Upper lobe of left lung (tissue), 6 donors: ENCODE data around the gene TMEM35A. TPM values are rescaled to one million over a fixed set of nuclear protein-coding genes. Genes with fewer than 3 reads are reported as not detected.

Experiments
- ATAC-seq, 2 donors: fragments of 200-7000 bp; cut with Tn5 transposase; one replicate each; pipeline ENCODE4 v1.9.1; 2022; ENCODE audit warnings: mild to moderate bottlenecking in 2 of 2, moderate library complexity in 2 of 2; ENCODE audit not compliant: low FRiP score in 2 of 2
- DNase-seq, 2 donors: peaks; one replicate each; pipeline ENCODE4 v3.0.0-alpha.2; 2019 to 2020
- H3K27ac ChIP-seq, 4 donors: fragments of 200-600 bp; sonication (generic); one replicate each; pipeline ENCODE4 v1.5.1; 2016 to 2019
- H3K27me3 ChIP-seq, 4 donors: fragments of 200-600 bp; sonication (generic); one replicate each; pipeline ENCODE4 v1.5.1; 2017 to 2019
- H3K36me3 ChIP-seq, 4 donors: fragments of 200-600 bp; sonication (generic); one replicate each; pipeline ENCODE4 v1.5.1; 2016 to 2019
- H3K4me1 ChIP-seq, 4 donors: fragments of 200-600 bp; sonication (generic); one replicate each; pipeline ENCODE4 v1.5.1; 2018 to 2019
- H3K4me3 ChIP-seq, 4 donors: fragments of 200-600 bp; sonication (generic); one replicate each; pipeline ENCODE4 v1.5.1; 2017 to 2019; ENCODE audit warnings: mild to moderate bottlenecking in 2 of 4, moderate library complexity in 1 of 4
- H3K9me3 ChIP-seq, 4 donors: fragments of 200-600 bp; sonication (generic); one replicate each; pipeline ENCODE4 v1.5.1; 2018 to 2019
- EP300 ChIP-seq, 4 donors: sonication (generic); formaldehyde crosslinking; IDR thresholded peaks; one replicate each; pipeline ENCODE4 v1.5.1; 2017; ENCODE audit warnings: antibody characterized with exemption in 4 of 4, control low read depth in 2 of 4
- POLR2A ChIP-seq, 4 donors: fragments of 450-650 bp; IDR thresholded peaks; one replicate each; pipeline ENCODE4 v1.5.1; 2016 to 2017; ENCODE audit warnings: antibody characterized with exemption in 4 of 4, mild to moderate bottlenecking in 2 of 4
- POLR2AphosphoS5 ChIP-seq, 2 donors: sonication (generic); formaldehyde crosslinking; IDR thresholded peaks; one replicate each; pipeline ENCODE4 v1.5.1; 2017; ENCODE audit warnings: antibody characterized with exemption in 2 of 2
- WGBS, 2 donors: methylation state at CpG; one replicate each; pipeline ENCODE4 v1.1.5; 2017 to 2018; 5-methylcytosine and 5-hydroxymethylcytosine counted together
- total RNA-seq, 6 donors: library from RNA; depleted of rRNA in 4 of 6; stranded (reverse); fragments of >200 nt in 4 of 6; gene quantifications; one replicate each; pipeline versions ENCODE4 v1.1.0 to v1.2.1, GENCODE V29; 2016 to 2021
- TF ChIP-seq, protein P1 (sequence below), 6 experiments: fragments of 450-650 bp in 4 of 6; fragments of 200-600 bp in 2 of 6; sonication (generic) in 2 of 6; IDR thresholded peaks; one replicate each; pipeline ENCODE4 v1.5.1; 2016 to 2019; ENCODE audit warnings: antibody characterized with exemption in 6 of 6
- donor health status: DM: no; HTN: no; CAD: no; lungs with moderate emphysema.
- donor health status: DM: no; HTN: yes; CAD: no; lungs with severe emphysema.

TMEM35A gene
- total RNA-seq, 6 donors from 2014 or later = 0.46 to 1.3 (median 1.0) TPM; not detected in 2

DNA sequence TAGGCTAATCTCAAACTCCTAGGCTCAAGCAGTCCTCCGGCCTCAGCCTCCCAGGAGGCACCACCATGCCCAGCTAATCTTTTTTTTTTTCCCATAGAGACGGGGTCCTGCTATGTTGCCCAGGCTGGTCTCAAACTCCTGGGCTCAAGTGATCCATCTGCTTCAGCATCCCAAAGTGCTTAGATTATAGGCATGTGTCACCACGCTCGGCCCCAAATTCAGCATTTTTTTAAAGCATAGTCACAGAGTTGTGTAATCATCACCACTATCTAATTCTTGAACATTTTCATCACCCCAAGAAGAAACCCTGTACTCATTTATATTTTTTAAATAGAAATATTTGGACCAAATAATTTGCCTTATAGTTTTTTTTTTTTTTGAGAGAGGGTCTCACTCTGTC lies 29.6 kb downstream of the TMEM35A start:
- DNase-seq (no peak), ATAC-seq (no peak)
- Histone ChIP-seq H3K4me1 (no peaks in the 10 kb centered on the region), H3K27ac (no peak overlapping the region), H3K27me3 (no peaks in the 10 kb centered on the region), H3K9me3 (no peaks in the 10 kb centered on the region), H3K4me3 (no peak overlapping the region), H3K36me3 (no peaks in the 10 kb centered on the region)
- no peak for TF ChIP-seq EP300 (IDR thresholded peaks at IDR 0.05)
- TF ChIP-seq POLR2A (IDR thresholded peaks at IDR 0.05) = no peak
- TF ChIP-seq, protein P1, sequence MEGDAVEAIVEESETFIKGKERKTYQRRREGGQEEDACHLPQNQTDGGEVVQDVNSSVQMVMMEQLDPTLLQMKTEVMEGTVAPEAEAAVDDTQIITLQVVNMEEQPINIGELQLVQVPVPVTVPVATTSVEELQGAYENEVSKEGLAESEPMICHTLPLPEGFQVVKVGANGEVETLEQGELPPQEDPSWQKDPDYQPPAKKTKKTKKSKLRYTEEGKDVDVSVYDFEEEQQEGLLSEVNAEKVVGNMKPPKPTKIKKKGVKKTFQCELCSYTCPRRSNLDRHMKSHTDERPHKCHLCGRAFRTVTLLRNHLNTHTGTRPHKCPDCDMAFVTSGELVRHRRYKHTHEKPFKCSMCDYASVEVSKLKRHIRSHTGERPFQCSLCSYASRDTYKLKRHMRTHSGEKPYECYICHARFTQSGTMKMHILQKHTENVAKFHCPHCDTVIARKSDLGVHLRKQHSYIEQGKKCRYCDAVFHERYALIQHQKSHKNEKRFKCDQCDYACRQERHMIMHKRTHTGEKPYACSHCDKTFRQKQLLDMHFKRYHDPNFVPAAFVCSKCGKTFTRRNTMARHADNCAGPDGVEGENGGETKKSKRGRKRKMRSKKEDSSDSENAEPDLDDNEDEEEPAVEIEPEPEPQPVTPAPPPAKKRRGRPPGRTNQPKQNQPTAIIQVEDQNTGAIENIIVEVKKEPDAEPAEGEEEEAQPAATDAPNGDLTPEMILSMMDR (IDR thresholded peaks at IDR 0.05) = no peak
- no peak for TF ChIP-seq POLR2AphosphoS5 (IDR thresholded peaks at IDR 0.05)
- WGBS, 2 donors = 92 to 97% methylated on average over 4 of the region's 4 CpGs

DNA sequence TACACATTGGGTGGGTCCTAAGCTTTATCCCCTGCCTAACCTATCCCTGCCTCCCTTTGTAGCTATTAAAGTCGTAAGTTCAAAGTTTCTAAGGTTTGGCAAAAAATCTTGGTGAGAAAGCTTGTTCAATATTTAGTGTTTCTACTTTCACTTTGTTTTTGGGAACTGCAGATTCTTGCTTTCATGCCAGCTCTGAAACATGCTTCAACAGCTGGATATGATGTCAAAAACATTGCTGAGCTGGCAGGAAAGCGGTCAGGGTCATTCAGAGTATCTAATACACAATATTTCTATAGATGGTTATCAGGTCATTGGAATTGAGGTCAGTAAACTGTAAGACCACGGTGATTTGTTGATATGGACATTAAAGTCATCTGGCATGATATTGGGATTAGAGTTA lies 39.0 kb downstream of the TMEM35A start:
- Histone ChIP-seq H3K27ac (no peak overlapping the region), H3K27me3 (no peaks in the 10 kb centered on the region), H3K4me1 (no peaks in the 10 kb centered on the region), H3K9me3 (no peaks in the 10 kb centered on the region), H3K4me3 (no peak overlapping the region), H3K36me3 (no peaks in the 10 kb centered on the region)
- WGBS, 2 donors = 70 to 76% methylated on average over 3 of the region's 3 CpGs
- ATAC-seq = no peak
- DNase-seq = no peak
- TF ChIP-seq POLR2A (IDR thresholded peaks at IDR 0.05) = no peak
- TF ChIP-seq EP300 (IDR thresholded peaks at IDR 0.05) = no peak
- TF ChIP-seq, protein P1 (IDR thresholded peaks at IDR 0.05) = no peak
- no peak for TF ChIP-seq POLR2AphosphoS5 (IDR thresholded peaks at IDR 0.05)

DNA sequence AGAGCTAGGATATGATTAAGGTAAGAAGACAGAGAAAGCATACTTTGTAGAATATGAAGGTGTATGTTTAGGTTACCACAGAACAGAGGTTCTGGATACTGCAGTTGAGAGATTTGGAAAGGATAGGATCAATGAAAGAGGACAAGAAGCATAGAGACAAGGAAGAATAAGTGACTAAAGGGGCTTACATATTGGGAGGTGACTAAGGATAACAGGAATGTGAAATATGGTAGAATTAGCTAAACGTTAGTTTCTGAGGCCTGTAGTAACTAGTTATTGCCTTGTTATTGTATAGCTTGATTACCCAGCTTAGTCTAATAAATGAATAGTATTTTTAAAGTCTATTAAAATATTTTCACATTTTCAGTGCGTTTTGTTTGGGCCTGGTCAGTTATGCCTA lies 57.6 kb downstream of the TMEM35A start:
- Histone ChIP-seq H3K4me1 (no peaks in the 10 kb centered on the region), H3K9me3 (no peaks in the 10 kb centered on the region), H3K27me3 (no peaks in the 10 kb centered on the region), H3K36me3 (no peaks in the 10 kb centered on the region), H3K27ac (no peak overlapping the region), H3K4me3 (no peak overlapping the region)
- TF ChIP-seq EP300 (IDR thresholded peaks at IDR 0.05) = no peak
- no peak for TF ChIP-seq POLR2AphosphoS5 (IDR thresholded peaks at IDR 0.05)
- TF ChIP-seq, protein P1 (IDR thresholded peaks at IDR 0.05) = no peak
- TF ChIP-seq POLR2A (IDR thresholded peaks at IDR 0.05) = no peak
- ATAC-seq (no peak), DNase-seq (no peak)
- WGBS, 2 donors = 76 to 87% methylated on average over 2 of the region's 2 CpGs

Other genes with a start within 250 kb of the TMEM35A start
- not detected for gene NOX1, start 204.5 kb upstream of the TMEM35A start, total RNA-seq
- 10 to 100 TPM in 3 of 6 donors, 1 to 10 TPM in 3; 4.4 to 25.5 (median 10.1) TPM for gene XKRX, start 150.0 kb upstream of the TMEM35A start, total RNA-seq
- gene ARL13A, start 109.2 kb upstream of the TMEM35A start, total RNA-seq = not detected
- gene TRMT2B, start 26.8 kb upstream of the TMEM35A start, total RNA-seq = 10 to 100 TPM; 11.4 to 32.5 (median 19.9) TPM
- gene CENPI, start 19.3 kb downstream of the TMEM35A start, total RNA-seq = 1 to 10 TPM in 2 of 6 donors, under 1 TPM in 4; 0.67 to 4.2 (median 0.98) TPM
- gene DRP2, start 140.9 kb downstream of the TMEM35A start, total RNA-seq = under 1 TPM in 1 of 6 donors, not detected in 5; 0.07 TPM
- gene TAF7L, start 212.5 kb downstream of the TMEM35A start, total RNA-seq = not detected